HG03139 (cell line): ENCODE measurements around the gene TBATA.
"Not testable (repeated sequence)": the region's sequence is repeated elsewhere in the genome, so short reads cannot be mapped to it uniquely, and the experiment has no call there.

ENCODE experiments used
- ATAC-seq: cut with Tn5 transposase; IDR thresholded peaks from one replicate; pipeline ENCODE4 v1.9.1; 2021; ENCODE audit not compliant: unreplicated experiment

TBATA gene

DNA sequence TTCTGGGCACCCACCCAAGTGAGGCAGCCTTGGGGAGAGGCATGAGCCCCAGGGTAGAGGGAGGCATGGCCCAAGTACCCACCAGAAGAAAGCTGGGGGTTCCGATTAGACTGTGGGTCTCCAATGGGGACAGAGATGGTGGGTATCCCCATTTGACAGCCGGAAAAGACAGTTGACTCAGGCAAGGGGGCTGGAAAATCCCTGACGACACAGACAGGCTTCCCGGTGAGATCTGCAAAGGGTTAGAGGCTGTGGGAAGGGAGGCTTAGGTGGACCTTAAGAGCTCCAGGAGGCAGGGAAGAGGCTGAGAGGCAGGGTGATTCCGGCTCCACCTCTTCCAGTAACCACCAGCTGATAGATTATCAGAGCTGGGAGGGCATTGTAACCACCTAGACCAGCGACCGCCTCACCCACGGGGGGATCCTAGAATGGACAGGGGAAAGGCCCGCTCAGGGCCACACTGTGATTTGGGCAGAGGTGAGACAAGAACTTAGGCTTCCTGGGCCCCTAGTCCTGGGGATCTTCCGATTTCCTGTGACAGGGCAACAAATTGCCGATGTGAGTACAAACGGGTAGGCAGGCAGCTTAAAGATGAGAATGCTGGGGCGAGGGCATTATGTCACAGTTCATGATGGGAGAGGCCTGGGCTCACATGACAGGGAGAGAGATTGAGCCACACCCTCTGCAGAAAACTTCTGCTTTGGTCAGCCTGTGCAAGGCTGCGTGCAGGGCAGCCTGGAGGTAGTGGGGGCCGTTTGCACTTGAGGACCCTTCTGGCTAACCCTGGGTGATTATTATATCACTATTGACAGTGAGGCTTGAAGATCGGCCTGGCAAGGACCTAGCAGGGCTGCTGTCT is 5.4 kb downstream of the TBATA start:
- no peak for ATAC-seq

DNA sequence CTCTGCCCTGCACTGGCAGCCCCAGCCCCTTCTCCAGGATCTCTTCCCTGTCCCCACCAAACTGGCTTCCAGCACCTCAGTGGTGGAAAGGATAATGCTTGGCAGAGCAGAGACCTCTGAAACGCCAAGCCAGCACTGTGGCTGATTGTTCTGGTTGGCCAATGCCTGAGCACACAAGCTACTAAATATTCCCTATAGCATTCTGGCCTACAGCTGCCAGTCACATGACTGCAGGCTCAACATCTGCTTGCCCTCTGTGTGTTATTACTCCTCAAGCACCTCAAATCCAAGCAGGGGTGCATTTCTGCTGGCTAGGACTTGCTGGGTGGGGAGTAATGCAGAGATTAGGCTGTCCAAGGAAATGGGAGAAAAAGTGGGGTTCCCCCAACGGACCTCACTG is 6.1 kb downstream of the TBATA start:
- ATAC-seq: no peak

DNA sequence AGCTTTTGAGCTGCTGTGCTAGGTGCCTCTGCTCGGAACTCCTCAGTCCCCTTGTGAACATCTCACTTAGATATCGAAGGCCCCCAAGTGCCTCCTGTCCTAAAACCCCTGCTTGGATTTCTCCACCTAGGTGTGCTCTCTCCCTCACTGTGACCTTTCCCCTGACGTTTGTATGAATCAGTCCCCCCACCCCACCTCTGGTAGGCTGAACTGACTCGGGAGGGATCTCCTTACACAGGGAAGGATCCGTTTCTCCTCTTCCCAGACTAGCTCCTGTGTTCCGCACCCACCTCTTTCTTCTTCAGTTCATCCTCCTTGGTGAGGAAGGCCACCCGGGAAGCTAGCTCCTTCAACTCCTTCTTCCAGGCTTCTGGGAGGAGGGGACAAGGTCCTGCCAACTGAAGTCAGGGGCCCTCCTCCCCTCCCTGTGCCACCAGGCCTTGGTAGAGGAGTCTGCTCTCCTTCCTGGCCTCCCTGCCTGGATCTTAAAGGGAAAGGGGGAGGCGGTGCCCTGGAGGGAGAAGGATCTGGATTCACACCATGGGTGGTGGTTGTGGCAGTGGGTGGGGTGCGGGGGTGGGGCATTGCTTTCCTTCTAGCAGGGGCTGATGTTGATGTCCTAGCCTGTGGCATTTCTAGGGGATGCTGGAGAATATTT is 6.8 kb downstream of the TBATA start:
- ATAC-seq: no peak

DNA sequence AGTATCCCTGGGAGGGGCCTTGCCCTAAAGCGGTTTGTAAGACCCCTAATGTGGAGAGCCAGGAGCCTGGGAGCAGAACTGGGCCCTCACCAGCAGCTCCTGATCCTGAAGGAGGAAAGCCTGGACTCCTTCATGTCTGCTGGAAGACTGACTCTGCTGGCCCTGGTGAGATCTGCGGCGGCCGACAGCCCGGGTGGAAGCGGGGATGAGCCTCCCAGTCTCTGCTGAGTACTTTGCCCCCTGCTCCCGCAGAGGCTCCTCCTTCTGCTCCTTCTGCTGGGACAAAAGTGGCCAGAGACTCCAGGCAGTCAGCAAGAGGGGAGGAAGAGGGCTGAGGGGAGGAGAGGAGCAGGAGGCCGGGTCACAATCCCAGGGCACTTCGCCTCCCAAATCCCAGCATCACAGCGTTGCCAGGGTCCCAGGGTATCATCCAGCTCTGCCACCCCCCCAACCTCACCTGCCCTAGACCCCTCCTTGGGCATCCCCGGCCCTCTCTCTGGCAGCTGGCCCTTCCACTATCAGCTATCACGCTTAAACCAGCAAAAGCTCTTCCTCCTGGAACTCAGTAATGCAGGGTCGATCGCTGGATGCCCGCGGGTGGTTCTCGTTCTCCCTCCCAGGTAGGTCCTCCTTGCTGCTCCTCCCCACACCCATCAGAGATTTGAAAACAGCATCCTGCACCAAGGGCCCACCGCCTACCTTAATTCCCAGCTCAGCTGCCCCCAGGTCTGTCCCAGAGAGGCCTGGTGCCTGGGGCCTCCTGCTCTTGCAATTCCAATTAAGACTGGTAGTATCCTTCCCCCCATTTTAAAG is 7.9 kb downstream of the TBATA start:
- no peak for ATAC-seq

DNA sequence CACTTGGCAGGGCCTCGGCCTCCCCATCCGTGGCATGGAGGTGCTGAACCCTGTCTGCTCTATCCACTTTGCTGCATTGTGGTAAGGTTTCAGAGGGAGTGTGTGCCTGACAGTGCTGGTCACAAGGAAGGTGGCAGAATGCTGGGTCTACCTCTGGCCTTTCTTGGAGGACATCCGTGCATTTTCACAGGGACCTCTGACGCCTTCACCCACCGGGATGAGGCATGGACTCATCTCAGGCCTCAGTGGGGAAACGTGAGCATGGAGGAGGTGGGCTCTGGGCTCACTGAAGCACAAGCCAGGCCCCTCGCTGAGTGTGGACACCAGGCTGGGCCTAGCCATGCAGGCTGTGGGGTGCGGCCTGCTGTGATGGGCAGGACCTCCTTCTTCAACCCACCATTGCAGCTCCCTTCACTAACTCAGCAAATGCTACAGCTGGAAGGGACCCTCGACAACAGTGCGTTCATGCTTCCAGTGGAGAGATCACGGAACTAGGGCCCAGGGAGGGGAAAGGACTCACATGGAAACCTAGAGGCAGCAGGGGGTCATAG is 8.6 kb downstream of the TBATA start:
- ATAC-seq: no peak

DNA sequence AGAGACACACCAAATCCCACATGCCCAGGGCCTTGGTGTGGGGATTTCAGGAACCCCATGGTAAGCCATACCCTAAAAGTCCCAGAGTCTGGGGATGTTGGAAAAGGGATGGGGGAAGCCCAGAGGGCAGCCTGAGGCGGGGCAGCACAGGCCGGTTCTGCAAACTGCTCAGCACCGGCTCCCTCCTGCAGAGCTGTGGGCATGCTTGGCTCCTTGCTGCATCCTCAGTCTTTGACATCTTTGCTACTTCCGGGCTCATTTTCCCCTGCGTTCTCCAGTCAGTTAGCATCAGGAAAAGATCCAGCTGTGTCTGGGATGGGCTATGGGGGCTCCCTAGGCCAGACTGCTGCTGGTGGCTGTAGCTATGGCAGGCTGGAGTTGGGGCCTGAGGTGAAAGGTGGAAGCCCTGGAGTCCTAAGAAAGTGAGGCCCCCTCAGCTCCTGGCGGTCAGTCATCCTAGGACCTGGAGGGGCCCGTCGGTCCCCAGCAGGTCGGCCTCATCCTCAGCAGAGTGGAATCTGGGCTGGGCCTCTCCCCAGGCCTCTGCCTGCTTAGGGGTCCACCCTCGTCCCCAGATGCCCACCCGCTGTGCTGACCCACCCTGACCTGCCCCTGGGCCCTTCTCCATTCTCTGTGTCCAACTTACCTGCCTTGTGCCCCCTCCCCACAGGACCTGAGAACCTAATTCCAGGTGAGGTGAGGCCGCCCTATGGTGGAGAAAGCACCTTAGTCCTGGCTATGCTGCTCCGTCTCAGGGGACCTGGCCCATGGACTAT is 9.3 kb downstream of the TBATA start:
- ATAC-seq: no peak

DNA sequence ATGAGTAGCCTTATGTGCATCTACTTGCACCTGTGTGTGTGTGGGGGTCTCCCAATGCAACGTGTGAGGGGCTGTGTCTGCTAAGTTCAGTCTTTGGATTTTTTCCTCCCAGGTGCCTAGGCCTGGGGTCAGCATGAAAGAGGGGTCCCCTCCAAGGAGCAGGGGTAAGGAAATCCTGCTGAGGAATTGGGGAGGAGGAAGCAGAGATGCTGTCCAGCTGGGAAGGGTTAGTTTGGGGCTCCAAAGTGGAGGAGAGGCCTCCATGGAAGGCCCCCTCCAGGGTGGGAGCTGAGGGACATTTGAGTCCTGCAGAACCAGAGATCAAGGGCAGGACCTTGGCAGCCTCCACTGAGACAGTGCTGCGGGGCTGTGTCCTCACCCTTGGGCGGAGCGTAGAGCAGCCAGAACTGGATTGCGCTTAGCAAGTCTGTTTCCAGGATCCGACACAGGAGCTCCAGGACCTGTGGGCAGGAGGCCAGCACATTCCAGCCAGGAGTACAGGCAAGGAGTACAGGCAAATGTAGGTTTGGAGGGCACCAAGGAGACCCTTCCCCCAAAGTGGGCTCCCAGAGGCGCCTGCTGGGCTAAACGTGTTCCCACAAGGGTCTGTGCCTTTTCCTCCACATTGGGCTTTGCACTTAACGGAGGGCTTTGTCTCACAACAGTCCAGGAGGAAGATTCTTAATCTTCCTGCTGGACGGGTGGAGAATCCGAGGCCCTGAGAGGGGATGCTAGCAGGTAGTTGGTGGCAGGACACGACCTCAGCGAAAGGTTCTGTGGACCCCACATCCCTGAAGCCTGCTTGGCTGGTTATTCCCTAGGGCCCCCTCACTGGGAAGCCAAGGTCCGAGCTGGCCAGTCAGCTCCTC is 10.1 kb downstream of the TBATA start:
- no peak for ATAC-seq

DNA sequence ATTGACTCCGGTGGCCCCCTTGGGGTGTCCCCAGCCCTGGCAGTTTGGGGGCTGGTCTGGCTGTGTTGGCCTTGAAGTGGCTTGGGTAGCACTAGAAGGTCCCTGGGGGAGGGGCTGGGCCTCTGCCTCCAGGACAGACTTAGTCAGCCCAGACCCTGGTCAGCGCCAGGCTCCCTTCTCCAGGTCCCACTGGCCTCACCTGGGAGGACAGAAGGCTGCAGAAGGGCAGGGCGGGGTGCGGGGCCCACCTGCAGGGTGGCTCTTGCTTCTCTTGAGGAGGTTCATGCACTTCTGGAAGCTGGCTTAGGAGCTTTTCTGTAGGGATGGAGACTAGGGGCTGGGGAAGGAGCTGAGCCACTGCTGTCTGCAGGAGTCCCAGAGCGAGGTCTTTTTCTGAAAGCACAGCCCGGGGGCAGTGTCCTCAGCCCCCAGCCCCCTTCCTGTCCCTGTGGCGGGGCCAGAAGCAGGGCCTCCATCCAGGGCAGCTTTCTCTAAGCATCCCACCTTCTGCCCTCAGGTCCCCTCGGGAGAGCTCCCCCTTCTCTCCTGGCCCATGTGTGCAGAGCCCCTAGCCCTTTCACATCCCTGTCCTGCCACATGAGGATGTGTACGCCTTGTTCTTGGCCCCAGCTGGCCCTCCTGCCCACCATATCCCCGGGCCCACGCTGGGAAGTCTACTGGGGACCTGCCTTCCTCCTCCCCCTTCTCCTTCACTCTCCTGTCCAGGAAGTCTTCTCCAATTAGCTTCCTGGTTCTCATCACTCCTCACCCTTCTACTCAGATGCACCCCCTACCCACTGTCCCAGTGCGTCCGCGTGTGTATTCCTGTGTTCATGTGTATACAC is 11.0 kb downstream of the TBATA start:
- ATAC-seq: no peak

DNA sequence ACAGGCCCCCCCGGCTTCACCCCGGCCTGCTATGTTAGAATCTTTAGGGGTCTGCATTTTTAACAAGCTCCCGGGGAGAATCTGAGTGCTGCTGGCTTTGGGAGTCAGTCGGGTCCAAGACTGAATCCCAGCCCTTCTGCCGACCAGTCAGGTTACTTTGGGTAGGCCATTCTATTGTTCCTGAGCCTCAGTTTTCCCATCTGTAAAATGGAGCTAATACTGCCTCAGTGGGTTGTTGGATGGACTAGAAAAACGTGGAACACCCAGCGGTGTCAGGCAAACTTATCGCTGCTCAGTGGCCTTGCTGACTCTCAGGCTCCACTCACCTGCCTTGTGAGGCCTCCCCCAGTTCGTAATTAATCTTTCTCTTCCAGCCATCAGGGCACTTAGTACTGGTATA is 11.7 kb downstream of the TBATA start:
- no peak for ATAC-seq

DNA sequence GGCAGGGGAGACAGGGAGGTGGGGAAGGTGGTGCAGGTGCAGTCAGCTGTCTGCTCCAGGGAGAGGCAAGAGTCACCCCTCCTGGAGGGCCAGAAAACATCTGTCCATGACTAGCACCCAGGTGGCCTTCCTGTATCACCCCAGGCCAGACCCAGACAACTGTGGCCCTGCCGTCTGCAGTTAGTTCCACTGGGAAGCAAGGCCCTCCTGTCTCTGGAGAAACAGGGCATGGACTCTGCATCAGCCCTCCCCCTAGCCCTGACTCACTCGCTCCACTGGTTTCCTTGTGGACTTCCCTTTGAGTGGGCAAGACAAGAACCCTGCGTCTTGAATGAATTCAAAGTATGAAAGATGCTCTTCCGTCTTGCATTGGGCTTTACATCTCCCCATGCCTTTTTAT is 12.6 kb downstream of the TBATA start:
- no peak for ATAC-seq

DNA sequence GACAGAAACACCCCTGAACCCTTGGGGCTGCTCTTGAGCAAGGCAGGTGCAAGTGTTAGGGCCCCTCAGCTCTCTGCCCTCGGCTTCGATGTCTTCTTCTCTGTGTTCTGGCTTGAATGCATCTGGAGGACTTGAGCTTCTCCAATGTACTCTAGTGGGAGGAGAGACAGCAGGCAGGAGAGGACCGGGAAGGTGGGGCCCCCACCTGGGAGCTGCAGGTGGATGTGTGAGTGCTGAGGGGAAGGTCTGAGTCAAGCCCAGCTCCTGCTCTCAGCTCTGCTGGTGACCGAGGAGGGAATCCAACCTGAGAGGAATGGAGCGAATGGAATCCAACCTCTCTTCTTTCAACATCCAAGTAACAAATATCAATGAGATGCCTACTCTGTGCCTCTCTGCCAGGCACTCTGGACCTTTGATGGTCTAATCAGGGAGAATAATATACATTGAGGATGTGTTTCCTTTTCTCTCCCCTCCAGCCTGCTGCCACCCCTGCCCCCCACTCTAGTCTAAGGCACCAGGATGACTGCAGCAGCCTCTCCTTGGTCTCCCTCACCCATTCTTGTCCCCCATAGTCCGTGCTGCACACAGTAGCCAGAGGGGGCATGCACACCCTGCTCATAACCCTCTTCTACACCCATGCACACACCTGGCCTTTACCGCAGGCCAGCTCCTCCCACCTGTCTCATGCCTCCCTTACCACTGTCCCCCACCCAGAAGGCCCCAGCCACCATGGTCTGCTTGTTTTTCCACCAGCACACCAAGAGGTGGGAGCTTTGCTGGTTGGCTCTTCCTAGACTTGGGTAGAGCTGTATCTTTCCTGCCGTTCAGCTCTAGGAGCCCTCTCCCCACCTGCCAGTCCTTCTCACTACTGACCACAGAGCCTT is 13.6 kb downstream of the TBATA start:
- ATAC-seq: no peak

DNA sequence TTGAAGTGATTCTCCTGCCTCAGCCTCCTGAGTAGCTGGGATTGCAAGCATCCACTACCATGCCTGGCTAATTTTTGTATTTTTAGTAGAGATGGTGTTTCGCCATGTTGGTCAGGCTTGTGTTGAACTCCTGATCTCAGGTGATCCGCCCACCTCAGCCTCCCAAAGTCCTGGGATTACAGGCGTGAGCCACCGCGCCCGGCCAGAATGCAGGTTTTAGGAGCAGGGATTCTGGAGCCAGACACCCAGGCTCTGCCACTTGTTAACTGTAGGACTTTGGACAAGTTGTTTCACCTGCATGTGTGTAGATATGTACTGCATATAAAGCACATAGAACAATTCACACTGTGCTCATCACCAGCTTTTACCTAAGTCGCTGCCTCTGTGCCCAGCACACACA is 14.7 kb downstream of the TBATA start:
- ATAC-seq: not testable (repeated sequence)

DNA sequence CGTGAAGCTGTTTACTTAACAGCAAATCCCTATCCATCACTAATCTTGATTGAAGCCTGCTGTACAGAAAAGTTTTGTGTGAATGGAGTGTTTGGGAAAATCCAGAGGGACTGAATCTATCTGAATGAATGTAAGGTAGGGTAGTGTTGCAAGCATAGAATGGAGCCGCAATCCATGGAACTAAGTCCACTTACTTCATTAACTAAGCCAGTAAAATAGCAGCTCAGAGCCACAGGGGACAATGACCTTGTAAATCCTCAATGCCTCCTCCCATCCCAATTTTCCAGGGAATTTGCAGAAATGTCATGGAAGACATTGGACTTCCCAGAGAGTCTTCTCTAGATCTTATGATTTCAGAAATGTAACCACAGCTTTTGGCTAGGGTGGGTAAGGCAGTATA is 15.2 kb downstream of the TBATA start:
- ATAC-seq: no peak

DNA sequence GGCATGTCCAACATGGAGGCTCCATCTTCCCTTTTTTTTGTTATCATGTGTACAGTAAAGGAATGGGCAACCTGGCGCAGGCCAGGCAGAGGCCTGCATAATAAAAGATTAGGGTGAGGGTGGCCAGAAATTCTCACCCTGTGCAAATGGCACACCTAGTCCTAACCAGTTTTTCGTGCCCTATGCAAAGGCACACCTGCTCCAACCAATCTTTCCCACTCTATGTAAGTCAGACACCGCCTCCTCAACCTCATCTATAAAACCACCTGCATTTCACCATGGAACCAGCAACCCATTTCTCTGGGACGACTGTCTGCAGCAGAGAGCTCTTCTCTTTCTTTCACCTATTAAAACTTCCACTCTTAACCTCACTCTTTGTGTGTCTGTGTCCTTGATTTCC is 16.1 kb downstream of the TBATA start:
- ATAC-seq: no peak

DNA sequence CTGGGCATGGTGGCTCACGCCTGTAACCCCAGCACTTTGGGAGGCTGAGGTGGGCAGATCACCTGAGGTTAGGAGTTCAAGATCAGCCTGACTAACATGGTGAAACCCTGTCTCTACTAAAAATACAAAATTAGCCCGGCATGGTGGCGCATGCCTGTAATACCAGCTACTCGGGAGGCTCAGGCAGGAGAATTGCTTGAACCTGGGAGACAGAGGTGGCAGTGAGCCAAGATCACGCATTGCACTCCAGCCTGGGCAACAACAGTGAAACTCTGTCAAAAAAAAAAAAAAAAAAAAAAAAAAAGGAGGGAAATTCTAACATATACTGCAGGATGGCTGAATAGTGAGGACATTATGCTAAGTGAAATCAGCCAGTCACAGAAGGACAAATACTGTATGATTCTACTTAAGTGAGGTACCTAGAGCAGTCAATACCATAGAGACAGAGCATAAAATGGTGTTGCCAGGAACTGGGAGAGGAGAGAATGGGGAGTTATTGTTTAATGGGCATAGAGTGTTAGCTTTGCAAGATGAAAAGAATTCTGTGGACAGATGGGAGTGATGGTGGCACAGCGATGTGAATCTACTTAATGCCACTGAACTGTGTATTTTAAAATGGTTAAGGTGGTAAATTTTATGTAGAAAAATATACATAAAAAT is 17.0 kb downstream of the TBATA start:
- not testable (repeated sequence) for ATAC-seq

DNA sequence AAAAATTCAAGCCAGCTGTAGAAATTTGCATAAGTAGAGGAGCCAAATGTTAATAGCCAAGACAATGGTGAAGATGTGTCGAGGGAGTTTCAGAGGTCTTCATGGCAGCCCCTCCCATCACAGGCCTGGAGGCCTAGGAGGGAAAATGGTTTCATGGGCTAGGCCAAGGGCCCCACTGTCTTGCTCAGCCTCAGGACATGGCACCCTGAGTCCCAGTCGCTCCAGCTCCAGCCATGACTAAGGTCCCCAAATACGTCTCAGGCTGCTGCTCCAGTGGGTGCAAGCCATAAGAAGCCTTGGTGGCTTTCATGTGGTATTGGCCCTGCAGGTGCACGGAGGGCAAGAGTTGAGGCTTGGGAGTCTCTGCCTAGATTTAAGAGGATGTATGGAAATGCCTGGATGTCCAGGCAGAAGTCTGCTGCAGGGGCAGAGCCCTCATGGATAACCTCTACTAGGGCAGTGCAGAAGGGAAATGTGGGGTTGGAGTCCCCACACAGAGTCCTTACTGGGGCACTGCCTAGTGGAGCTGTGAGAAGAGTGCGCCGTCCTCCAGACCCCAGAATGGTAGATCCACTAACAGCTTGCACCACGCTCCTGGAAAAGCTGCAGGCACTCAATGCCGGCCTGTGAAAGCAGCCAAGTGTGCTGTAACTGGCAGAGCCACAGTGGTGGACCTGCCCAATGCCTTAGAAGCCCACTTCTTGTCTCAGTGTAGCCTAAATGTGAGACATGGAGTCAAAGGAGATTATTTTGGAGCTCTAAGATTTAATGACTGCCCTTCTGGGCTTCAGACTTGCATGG is 19.2 kb downstream of the TBATA start:
- ATAC-seq: no peak

DNA sequence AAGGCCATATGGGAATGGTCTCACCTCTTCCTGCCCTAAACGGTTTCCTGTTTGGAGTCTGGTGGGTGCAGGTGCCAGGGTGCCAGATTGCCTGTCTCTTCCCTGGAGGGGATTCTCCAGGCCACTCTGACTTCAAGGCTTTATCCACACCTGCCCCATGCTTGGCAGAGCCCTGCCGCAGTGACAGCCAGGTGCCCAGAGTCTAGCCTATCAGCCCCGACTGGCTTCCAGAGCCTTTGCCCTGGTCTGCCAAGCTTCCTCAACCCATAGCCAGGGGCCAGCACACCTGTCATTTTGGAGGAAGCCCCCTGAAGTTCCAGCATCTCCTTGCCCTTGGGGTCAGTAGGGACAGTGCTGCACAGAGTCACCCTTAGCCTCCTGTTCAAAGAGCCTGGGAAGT is 21.6 kb downstream of the TBATA start:
- no peak for ATAC-seq
